ENCODE measurements around the gene CABCOCO1.

Gene CABCOCO1

GRCh38 chr10:61784354-61785133, 121.8 kb downstream of the CABCOCO1 start:
- no peak for DNase-seq (ENCODE audit: low read depth in 2 of 2)

GRCh38 chr10:61785473-61786105, 122.9 kb downstream of the CABCOCO1 start:
- DNase-seq (ENCODE audit: low read depth in 2 of 2): no peak

DNA sequence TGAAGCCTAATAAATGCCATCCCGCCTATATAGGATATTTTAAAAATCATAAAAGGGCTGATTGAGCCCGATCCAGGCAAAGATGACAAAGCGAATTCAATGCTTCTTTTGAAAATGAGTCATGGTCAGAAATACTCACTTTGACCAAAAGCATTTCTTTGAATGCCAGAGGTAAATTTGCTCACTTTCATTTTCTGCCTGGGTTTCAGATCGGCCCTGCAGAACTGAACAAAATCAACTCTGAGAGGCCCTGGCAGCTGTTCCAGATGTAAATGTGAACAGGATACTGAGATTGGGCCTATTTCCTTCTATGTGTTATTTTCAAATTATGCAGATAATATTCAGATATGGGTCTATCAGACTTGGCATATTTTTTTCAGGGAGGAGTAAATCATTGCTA, 124.0 kb downstream of the CABCOCO1 start:
- DNase-seq (ENCODE audit: low read depth in 2 of 2): no peak

- no peak for DNase-seq (ENCODE audit: low read depth in 2 of 2)
These were observed 124.4 kb downstream of the CABCOCO1 start for GRCh38 chr10:61787170-61787569.

- no peak for DNase-seq (ENCODE audit: low read depth in 2 of 2)
These were observed 126.3 kb downstream of the CABCOCO1 start for GRCh38 chr10:61789031-61789430.

DNA sequence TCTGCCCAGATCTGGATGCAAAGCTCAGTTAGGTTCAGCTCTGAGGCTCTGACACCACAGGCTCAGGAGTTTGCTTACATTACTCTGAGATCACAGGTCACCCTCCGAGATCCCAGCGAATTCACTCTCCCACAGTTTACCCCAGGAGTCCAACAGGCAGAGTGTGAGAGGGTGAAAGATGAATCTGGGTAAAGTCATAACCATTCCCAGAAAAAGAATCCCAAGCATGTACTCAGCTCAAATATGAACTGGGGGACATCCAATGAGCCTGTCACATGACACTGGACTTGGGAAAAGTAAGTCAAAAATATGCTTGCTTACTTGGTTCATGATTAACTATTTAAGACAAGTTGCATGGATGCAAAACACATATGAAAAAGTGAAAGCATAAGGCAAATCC, 128.5 kb downstream of the CABCOCO1 start:
- no peak for DNase-seq (ENCODE audit: low read depth in 2 of 2)

GRCh38 chr10:61792097-61792716, 129.5 kb downstream of the CABCOCO1 start:
- no peak for DNase-seq (ENCODE audit: low read depth in 2 of 2)

GRCh38 chr10:61792921-61793320, 130.2 kb downstream of the CABCOCO1 start:
- no peak for DNase-seq (ENCODE audit: low read depth in 2 of 2)

GRCh38 chr10:61793760-61794703, 131.3 kb downstream of the CABCOCO1 start:
- no peak for DNase-seq (ENCODE audit: low read depth in 2 of 2)

GRCh38 chr10:61795147-61795546, 132.4 kb downstream of the CABCOCO1 start:
- DNase-seq (ENCODE audit: low read depth in 2 of 2): no peak

DNA sequence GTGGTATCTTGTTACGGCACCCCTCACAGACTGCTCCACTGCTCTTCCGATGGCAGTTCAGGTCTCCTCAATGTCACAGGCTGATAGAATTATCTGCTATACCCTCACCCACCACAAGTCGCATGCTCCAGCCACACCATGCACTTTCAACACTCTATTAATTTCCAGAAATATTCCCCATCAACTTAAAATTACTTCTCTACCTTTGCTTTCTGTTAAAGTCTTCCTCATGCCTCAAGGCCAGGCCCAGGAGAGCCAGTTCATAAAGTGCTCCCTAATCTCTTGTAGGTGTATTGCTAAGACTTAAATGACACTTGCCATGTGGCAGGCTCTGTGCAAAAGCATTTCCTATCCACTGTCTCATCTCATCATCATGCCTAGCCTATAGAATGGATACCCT, 132.8 kb downstream of the CABCOCO1 start:
- DNase-seq (ENCODE audit: low read depth in 2 of 2): no peak

GRCh38 chr10:61796785-61797184, 134.1 kb downstream of the CABCOCO1 start:
- DNase-seq (ENCODE audit: low read depth in 2 of 2): no peak

DNA sequence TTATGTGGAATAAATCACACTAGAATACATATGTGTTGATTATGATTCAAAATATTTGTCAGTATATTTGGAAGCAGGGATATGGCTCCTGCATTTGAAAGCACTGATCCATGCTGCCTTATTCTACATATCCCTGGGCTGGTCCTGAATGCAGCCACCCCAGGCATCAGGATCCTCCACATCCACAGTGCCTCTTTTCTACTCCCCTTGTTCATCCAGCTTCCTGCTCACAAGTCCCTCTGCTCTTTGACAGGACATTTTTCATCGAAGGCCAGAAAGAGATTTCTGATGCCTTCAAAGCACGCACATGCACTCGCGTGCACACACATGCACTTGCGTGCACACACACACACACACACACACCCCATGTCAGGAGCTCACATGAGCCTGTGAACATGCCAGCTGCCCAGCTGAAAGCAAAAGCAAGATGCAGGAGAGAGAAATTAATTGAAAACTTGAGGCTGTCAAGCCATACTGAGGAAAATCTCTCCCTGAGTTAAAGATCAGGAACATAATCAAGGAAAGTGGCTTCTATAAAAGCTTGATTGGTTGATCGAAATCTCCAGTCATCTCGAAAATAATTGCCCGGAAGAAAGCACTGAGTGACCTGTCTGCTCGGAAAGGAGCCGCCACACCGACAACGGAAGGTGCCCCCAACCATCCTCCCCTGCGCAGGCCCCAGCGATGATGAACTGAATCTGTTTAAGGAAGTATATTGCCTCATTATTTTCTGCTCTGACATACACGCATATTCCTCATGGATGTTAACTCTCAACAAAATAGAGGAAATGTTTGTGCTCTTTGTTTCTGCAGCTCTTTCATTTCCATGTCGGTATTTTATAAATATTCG, 134.8 kb downstream of the CABCOCO1 start:
- DNase-seq (ENCODE audit: low read depth in 2 of 2): no peak

GRCh38 chr10:61798713-61799112, 136.0 kb downstream of the CABCOCO1 start:
- no peak for DNase-seq (ENCODE audit: low read depth in 2 of 2)

- DNase-seq (ENCODE audit: low read depth in 2 of 2): no peak
These were observed 138.8 kb downstream of the CABCOCO1 start for GRCh38 chr10:61801484-61801883.

- DNase-seq (ENCODE audit: low read depth in 2 of 2): no peak
These were observed 140.5 kb downstream of the CABCOCO1 start for GRCh38 chr10:61803269-61803668.

DNA sequence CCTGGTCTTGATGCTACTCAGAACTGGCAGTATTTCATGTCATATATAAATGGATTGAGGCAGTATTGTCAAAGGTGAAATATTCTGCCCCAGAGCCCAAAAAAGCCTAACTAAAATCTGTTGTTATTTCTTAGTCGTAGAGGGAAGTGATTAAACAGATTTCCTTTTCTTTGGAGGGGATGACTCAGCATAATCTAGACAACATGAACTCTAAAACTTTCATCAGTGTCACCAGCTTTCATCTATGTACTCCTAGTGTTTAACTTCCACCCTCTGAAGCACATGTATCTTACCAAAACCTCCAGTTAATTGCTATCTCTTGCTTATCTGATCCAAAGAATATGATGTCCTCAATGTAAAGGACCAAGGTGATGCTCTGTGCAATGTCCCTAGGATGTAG, 141.7 kb downstream of the CABCOCO1 start:
- DNase-seq (ENCODE audit: low read depth in 2 of 2): no peak

- DNase-seq (ENCODE audit: low read depth in 2 of 2): no peak
These were observed 142.4 kb downstream of the CABCOCO1 start for GRCh38 chr10:61805091-61805490.

- no peak for DNase-seq (ENCODE audit: low read depth in 2 of 2)
These were observed 147.5 kb downstream of the CABCOCO1 start for GRCh38 chr10:61810263-61810662.

GRCh38 chr10:61812052-61812721, 149.5 kb downstream of the CABCOCO1 start:
- DNase-seq (ENCODE audit: low read depth in 2 of 2): no peak
